ENCODE results near the gene ZSCAN25. TPM values are rescaled to one million over a fixed set of nuclear protein-coding genes. Genes with fewer than 3 reads are reported as not detected.

The ZSCAN25 gene
- total RNA-seq, 1 donor from 2014 or later = 10.3 TPM

- H3K9me3 ChIP-seq = no peaks in the 10 kb centered on the region
- no peak for DNase-seq (ENCODE audit: low spot score in 2 of 2)
These were observed 9.2 kb upstream of the ZSCAN25 start for GRCh38 chr7:99607548-99607947.

GRCh38 chr7:99614495-99614894 is 2.3 kb upstream of the ZSCAN25 start:
- TF ChIP-seq CTCF (IDR thresholded peaks at IDR 0.05) = no peak
- H3K36me3 ChIP-seq = peaks cover 2 to 3% of the 10 kb centered on the region in 2 donors
- DNase-seq (ENCODE audit: low spot score in 2 of 2) = no peak
- H3K4me3 ChIP-seq = no peak overlapping the region
- no peak overlapping the region for H3K27ac ChIP-seq
- H3K9me3 ChIP-seq = no peaks in the 10 kb centered on the region
- no peaks in the 10 kb centered on the region for H3K27me3 ChIP-seq
- intact Hi-C loops (cut with DNase I) = no loop called here
- peaks cover 0 to 6% of the 10 kb centered on the region in 2 donors for H3K4me1 ChIP-seq

More at GRCh38 chr7:99607548-99607947, 9.2 kb upstream of the ZSCAN25 start:
- Histone ChIP-seq H3K36me3 (no peaks in the 10 kb centered on the region), H3K4me1 (no peaks in the 10 kb centered on the region), H3K27me3 (no peaks in the 10 kb centered on the region), H3K27ac (no peak overlapping the region), H3K4me3 (no peak overlapping the region)
- intact Hi-C loops (cut with DNase I) = no loop called here
- no peak for TF ChIP-seq CTCF (IDR thresholded peaks at IDR 0.05)

- H3K27me3 ChIP-seq = no peaks in the 10 kb centered on the region
- DNase-seq (ENCODE audit: low spot score in 2 of 2) = no peak
- H3K9me3 ChIP-seq = no peaks in the 10 kb centered on the region
- intact Hi-C loops (cut with DNase I) = loop anchor here (2.0 kb wide), 3 partner anchors 57 to 303 kb away; partner anchors contain the start of genes TRIM4, ZNF394 and ZNF655
- H3K4me1 ChIP-seq = peaks cover 0 to 6% of the 10 kb centered on the region in 2 donors
- no peak for TF ChIP-seq CTCF (IDR thresholded peaks at IDR 0.05)
- peak overlapping the region; percentile 94 to 95 for H3K4me3 ChIP-seq
- peaks cover 16 to 18% of the 10 kb centered on the region in 2 donors for H3K36me3 ChIP-seq
- H3K27ac ChIP-seq = peak overlapping the region in 1 of 2 donors; percentile 87
These were observed 772 bp upstream of the ZSCAN25 start for GRCh38 chr7:99615989-99616358.

- H3K36me3 ChIP-seq = peaks cover 29 to 30% of the 10 kb centered on the region in 2 donors
- intact Hi-C loops (cut with DNase I) = loop anchor here (2.0 kb wide), 3 partner anchors 58 to 302 kb away; partner anchors contain the start of genes TRIM4, ZNF394 and ZNF655
- no peaks in the 10 kb centered on the region for H3K27me3 ChIP-seq
- no peak for TF ChIP-seq CTCF (IDR thresholded peaks at IDR 0.05)
- DNase-seq (ENCODE audit: low spot score in 2 of 2) = no peak
- H3K9me3 ChIP-seq = no peaks in the 10 kb centered on the region
- peak overlapping the region; percentile 94 to 95 for H3K4me3 ChIP-seq
- H3K27ac ChIP-seq = peak overlapping the region; percentile 87 to 88
- H3K4me1 ChIP-seq = peaks cover 0 to 6% of the 10 kb centered on the region in 2 donors
These were observed 541 bp downstream of the ZSCAN25 start for GRCh38 chr7:99617192-99617781.

GRCh38 chr7:99618726-99619125 is 2.0 kb downstream of the ZSCAN25 start:
- H3K36me3 ChIP-seq = peaks cover 44 to 45% of the 10 kb centered on the region in 2 donors
- intact Hi-C loops (cut with DNase I) = no loop called here
- H3K4me1 ChIP-seq = peaks cover 0 to 6% of the 10 kb centered on the region in 2 donors
- H3K27ac ChIP-seq = no peak overlapping the region
- no peak for TF ChIP-seq CTCF (IDR thresholded peaks at IDR 0.05)
- no peak for DNase-seq (ENCODE audit: low spot score in 2 of 2)
- H3K4me3 ChIP-seq = no peak overlapping the region
- H3K9me3 ChIP-seq = no peaks in the 10 kb centered on the region
- no peaks in the 10 kb centered on the region for H3K27me3 ChIP-seq
